IMR-90 (cell line): ENCODE measurements around the gene EIF4E3. TPM values are rescaled to one million over a fixed set of nuclear protein-coding genes. Genes with fewer than 3 reads are reported as not detected.

Source experiments
- ATAC-seq: fragments of 200-7000 bp; cut with Tn5 transposase; 2 replicates; pipeline ENCODE4 v1.9.1; 2020; ENCODE audit warnings: low read depth, mild to moderate bottlenecking, moderate library complexity
- BruUV-seq: library from RNA; stranded (reverse); fragments of 400-500 nt; replicated peaks from 2 replicates; lab custom pipeline; 2021; lab: Mats Ljungman, UMichigan
- CTCF ChIA-PET: fragments of 300-600 bp; formaldehyde crosslinking; extraction: SDS; loops from one replicate; lab custom pipeline; 2021; ENCODE audit warnings: antibody characterized with exemption; lab: Yijun Ruan, JAX
- POLR2A ChIA-PET: fragments of 300-600 bp; sonication (Branson Sonifier 250); formaldehyde crosslinking; loops from one replicate; lab custom pipeline; 2022; ENCODE audit warnings: antibody characterized with exemption; ENCODE audit not compliant: unreplicated experiment; lab: Charles Lee
- DNase-seq: peaks from one replicate; pipeline ENCODE4 v3.0.0; 2013
- H2AFZ ChIP-seq: replicated peaks from 2 replicates; pipeline ENCODE3; 2013; ENCODE audit warnings: low read length, mild to moderate bottlenecking; ENCODE audit not compliant: poor library complexity
- H2AK5ac ChIP-seq: 2 replicates; pipeline ENCODE4 v1.6.1; 2013; ENCODE audit warnings: low read depth, low read length, inconsistent platforms
- H2AK9ac ChIP-seq: replicated peaks from 2 replicates; pipeline ENCODE3; 2013; ENCODE audit warnings: mild to moderate bottlenecking, low read depth, low read length, moderate library complexity; ENCODE audit not compliant: poor library complexity
- H2BK120ac ChIP-seq: 2 replicates; pipeline ENCODE4 v1.6.1; 2013; ENCODE audit warnings: low read depth, low read length, inconsistent platforms
- H2BK15ac ChIP-seq: 3 replicates; pipeline ENCODE4 v1.6.1; 2013; ENCODE audit warnings: low read depth, low read length, inconsistent platforms
- H2BK20ac ChIP-seq: 2 replicates; pipeline ENCODE4 v1.6.1; 2013; ENCODE audit warnings: low read depth, mild to moderate bottlenecking, inconsistent platforms, low read length, moderate library complexity
- H2BK5ac ChIP-seq: 2 replicates; pipeline ENCODE4 v1.6.1; 2013; ENCODE audit warnings: mild to moderate bottlenecking, low read depth, low read length, inconsistent platforms; ENCODE audit not compliant: poor library complexity, severe bottlenecking
- H3K14ac ChIP-seq: replicated peaks from 2 replicates; pipeline ENCODE4 v1.6.1; 2013; ENCODE audit warnings: low read depth, low read length, inconsistent platforms
- H3K18ac ChIP-seq: 2 replicates; pipeline ENCODE4 v1.6.1; 2013; ENCODE audit warnings: low read depth, low read length, control low read depth
- H3K23ac ChIP-seq: 2 replicates; pipeline ENCODE4 v1.6.1; 2013; ENCODE audit warnings: low read depth, low read length, inconsistent platforms
- H3K27ac ChIP-seq: 2 replicates; pipeline ENCODE4 v1.5.1; 2013; ENCODE audit warnings: mild to moderate bottlenecking, control low read depth, low read length; ENCODE audit not compliant: insufficient read depth
- H3K27me3 ChIP-seq: 2 replicates; pipeline ENCODE4 v1.6.1; 2013; ENCODE audit warnings: low read length; ENCODE audit not compliant: control insufficient read depth, insufficient read depth
- H3K36me3 ChIP-seq: 2 replicates; pipeline ENCODE4 v1.6.1; 2013; ENCODE audit warnings: low read length, mixed read lengths; ENCODE audit not compliant: control insufficient read depth, insufficient read depth
- H3K4ac ChIP-seq: 2 replicates; pipeline ENCODE4 v1.6.1; 2013; ENCODE audit warnings: low read depth, low read length, inconsistent platforms
- H3K4me1 ChIP-seq: 2 replicates; pipeline ENCODE4 v1.6.1; 2013; ENCODE audit warnings: low read length, mixed read lengths; ENCODE audit not compliant: control insufficient read depth, insufficient read depth
- H3K4me2 ChIP-seq: 2 replicates; pipeline ENCODE4 v1.6.1; 2013; ENCODE audit warnings: low read depth, mild to moderate bottlenecking, control low read depth, low read length, moderate library complexity
- H3K4me3 ChIP-seq: 2 replicates; pipeline ENCODE4 v1.5.1; 2013; ENCODE audit warnings: low read depth, mild to moderate bottlenecking, control low read depth, low read length, moderate library complexity; ENCODE audit not compliant: insufficient read depth
- H3K56ac ChIP-seq: 2 replicates; pipeline ENCODE4 v1.6.1; 2013; ENCODE audit warnings: low read length, inconsistent platforms; ENCODE audit not compliant: insufficient read depth; ENCODE audit errors: extremely low read depth
- H3K79me1 ChIP-seq, 2 experiments: 2 replicates each; pipeline ENCODE4 v1.6.1; 2013; ENCODE audit warnings: low read length in 2 of 2, inconsistent platforms in 1 of 2, low read depth in 1 of 2
- H3K9ac ChIP-seq: 2 replicates; pipeline ENCODE4 v1.6.1; 2013; ENCODE audit warnings: low read depth, low read length, control low read depth
- H3K9me1 ChIP-seq: 2 replicates; pipeline ENCODE4 v1.6.1; 2013; ENCODE audit warnings: low read length, inconsistent platforms; ENCODE audit not compliant: insufficient read depth
- H3K9me3 ChIP-seq: 2 replicates; pipeline ENCODE4 v1.6.1; 2013; ENCODE audit warnings: low read length; ENCODE audit not compliant: control insufficient read depth, insufficient read depth
- H4K20me1 ChIP-seq: 2 replicates; pipeline ENCODE4 v1.6.1; 2013; ENCODE audit warnings: low read length, inconsistent platforms; ENCODE audit not compliant: insufficient read depth
- H4K5ac ChIP-seq: 2 replicates; pipeline ENCODE4 v1.6.1; 2013; ENCODE audit warnings: mild to moderate bottlenecking, low read depth, low read length, control low read depth
- H4K8ac ChIP-seq, 2 experiments: 2 replicates each; pipeline ENCODE4 v1.6.1; 2013; ENCODE audit warnings: low read depth in 2 of 2, low read length in 2 of 2, control low read depth in 1 of 2, inconsistent platforms in 1 of 2
- H4K91ac ChIP-seq: 2 replicates; pipeline ENCODE4 v1.6.1; 2013; ENCODE audit warnings: low read depth, low read length, inconsistent platforms; ENCODE audit not compliant: insufficient read depth
- MXI1 ChIP-seq: IDR thresholded peaks from 2 replicates; pipeline ENCODE4 v1.6.1; 2012; ENCODE audit warnings: low read depth, mild to moderate bottlenecking, low read length, moderate library complexity, borderline replicate concordance
- NFE2L2 ChIP-seq: fragments of 150-350 bp; IDR thresholded peaks from 2 replicates; pipeline ENCODE4 v1.6.1; 2016; ENCODE audit warnings: low read depth, mild to moderate bottlenecking, low read length
- POLR2A ChIP-seq: IDR thresholded peaks from 2 replicates; pipeline ENCODE4 v1.6.1; 2012; ENCODE audit warnings: mild to moderate bottlenecking, low read depth, low read length
- RAD21 ChIP-seq: IDR thresholded peaks from 2 replicates; pipeline ENCODE4 v1.6.1; 2012; ENCODE audit warnings: low read length, improper control_type of control experiment
- RFX5 ChIP-seq: IDR thresholded peaks from 2 replicates; pipeline ENCODE4 v1.8.0; 2012; ENCODE audit warnings: low read depth, mild to moderate bottlenecking, low read length, moderate library complexity
- WGBS, 2 experiments: methylation state at CpG; one replicate each; pipeline versions ENCODE4 v1.1.5 to v1.1.7; 2013; ENCODE audit warnings: missing lambda C conversion rate in 2 of 2; ENCODE audit not compliant: insufficient read length in 1 of 2; ENCODE audit errors: extremely low coverage in 2 of 2; 5-methylcytosine and 5-hydroxymethylcytosine counted together
- dilution Hi-C: fragments of 300-500 bp; cut with HindIII; formaldehyde crosslinking; loops from one replicate; pipeline ENCODE4 v1.14.3; 2018; ENCODE audit warnings: low sequenced_read_pairs; ENCODE audit not compliant: unreplicated experiment
- in situ Hi-C: fragments of 300-500 bp; cut with MboI; formaldehyde crosslinking; loops from 3 replicates; pipeline ENCODE4 v1.14.3; 2019; ENCODE audit warnings: low sequenced_read_pairs, inconsistent platforms, mixed read lengths
- intact Hi-C: fragments of 100-400 bp; cut with micrococcal nuclease; formaldehyde crosslinking; loops from 2 replicates; pipeline ENCODE4 v1.10.0; 2022
- polyA plus RNA-seq, 3 experiments: library from polyadenylated mRNA; depleted of rRNA; stranded (reverse); fragments of >200 nt; gene quantifications; 2 replicates each; pipeline ENCODE4 v1.2.3, GENCODE V29; 2012; ENCODE audit warnings: low replicate concordance in 1 of 3
- total RNA-seq: library from RNA; depleted of rRNA; stranded (reverse); fragments of >200 nt; gene quantifications from 2 replicates; pipeline ENCODE4 v1.2.3, GENCODE V29; 2012

The EIF4E3 gene
- total and polyA plus RNA-seq, 2 of the 4 experiments (the other 2 are of a cell fraction): 0.72 to 1.1 TPM

GRCh38 chr3:71685686-71686085 is 39.5 kb downstream of the EIF4E3 start:
- no peak for DNase-seq

More at GRCh38 chr3:71685686-71686085, 39.5 kb downstream of the EIF4E3 start:
- H3K36me3 ChIP-seq: no peaks in the 10 kb centered on the region
- H3K4ac ChIP-seq: no peak overlapping the region
- ChIA-PET CTCF (no interaction called here), POLR2A (no interaction called here)
- H2BK15ac ChIP-seq: no peak overlapping the region
- in situ Hi-C loops: no loop called here
- H3K9ac ChIP-seq: no peak overlapping the region
- H2AK9ac ChIP-seq: no peak overlapping the region
- no peak overlapping the region for H2BK5ac ChIP-seq
- no peak overlapping the region for H4K5ac ChIP-seq
- H3K9me1 ChIP-seq: no peaks in the 10 kb centered on the region; the same call in 1 of the 2 replicates
- BruUV-seq: no TSS peak
- no peak overlapping the region for H2BK20ac ChIP-seq
- no CpG with 5 or more reads among the region's 7 CpGs for WGBS, 2 experiments
- no peak overlapping the region for H3K23ac ChIP-seq
- no peak overlapping the region for H3K56ac ChIP-seq
- dilution Hi-C loops: no loop called here
- no peak overlapping the region for H2AK5ac ChIP-seq
- H3K9me3 ChIP-seq: no peaks in the 10 kb centered on the region
- intact Hi-C loops: loop anchor here (10.0 kb wide), 1 partner anchor 581 kb away; no protein-coding TSS in a partner anchor
- no peak overlapping the region for H4K8ac ChIP-seq
- no peaks in the 10 kb centered on the region for H4K20me1 ChIP-seq
- H3K27ac ChIP-seq: no peak overlapping the region
- no peak overlapping the region for H3K14ac ChIP-seq
- TF ChIP-seq RFX5 (no peak), MXI1 (no peak), NFE2L2 (no peak), RAD21 (no peak), POLR2A (no peak)
- H2AFZ ChIP-seq: no peak overlapping the region
- H4K91ac ChIP-seq: no peak overlapping the region
- no peaks in the 10 kb centered on the region for H3K27me3 ChIP-seq
- H2BK120ac ChIP-seq: no peak overlapping the region
- no peak overlapping the region for H3K18ac ChIP-seq
- H3K4me1 ChIP-seq: peaks cover 8% of the 10 kb centered on the region
- H3K4me2 ChIP-seq: no peak overlapping the region
- ATAC-seq: no peak
- no peak overlapping the region for H3K4me3 ChIP-seq
- no peaks in the 10 kb centered on the region for H3K79me1 ChIP-seq
